ENCODE measurements around the gene MCU.

Gene MCU

GRCh38 chr10:72648301-72648700, 43.6 kb upstream of the MCU start:
- Histone ChIP-seq H3K9ac (ENCODE audit: low read length) (no peak overlapping the region), H3K18ac (ENCODE audit: low read depth in 1 of 2, low read length in 2 of 2) (no peak overlapping the region), H3K4me2 (ENCODE audit: low read length, poor library complexity, severe bottlenecking) (no peak overlapping the region), H4K8ac (ENCODE audit: low read length) (no peak overlapping the region), H3K4me1 (ENCODE audit: control insufficient read depth, insufficient read depth, low read depth, low read length) (no peaks in the 10 kb centered on the region), H3K36me3 (ENCODE audit: control insufficient read depth in 1 of 2, insufficient read depth in 2 of 2, low read depth in 1 of 2, low read length in 2 of 2) (no peaks in the 10 kb centered on the region), H2BK12ac (ENCODE audit: low read length in 2 of 2) (no peak overlapping the region), H3K14ac (ENCODE audit: low read length in 2 of 2) (no peak overlapping the region), H3K4me3 (ENCODE audit: insufficient read depth in 1 of 2, low read depth in 1 of 2, low read length in 2 of 2) (no peak overlapping the region), H3K27ac (ENCODE audit: low read length, poor library complexity, severe bottlenecking) (no peak overlapping the region), H2BK5ac (ENCODE audit: low read depth, low read length, poor library complexity, severe bottlenecking) (no peak overlapping the region), H2BK120ac (ENCODE audit: low read depth, low read length) (no peak overlapping the region), H2AK5ac (ENCODE audit: low read length, severe bottlenecking) (no peak overlapping the region), H3K4ac (ENCODE audit: low read depth in 1 of 2, low read length in 2 of 2) (no peak overlapping the region), H3K27me3 (ENCODE audit: control insufficient read depth in 1 of 2, insufficient read depth in 1 of 2, low read length in 2 of 2) (no peaks in the 10 kb centered on the region), H4K91ac (ENCODE audit: low read length) (no peak overlapping the region), H3K23ac (ENCODE audit: low read length in 2 of 2) (no peak overlapping the region), H3K9me3 (ENCODE audit: control insufficient read depth, low read length) (no peaks in the 10 kb centered on the region), H3K79me1 (replicated peaks; ENCODE audit: low read length, poor library complexity, severe bottlenecking) (no peaks in the 10 kb centered on the region), H2AFZ (ENCODE audit: low read depth, low read length) (no peak overlapping the region), H2BK15ac (ENCODE audit: low read depth, poor library complexity, severe bottlenecking) (no peak overlapping the region)
- no peak for DNase-seq
- WGBS = 98% methylated on average over 1 of the region's 1 CpG

- Histone ChIP-seq H3K9me3 (ENCODE audit: control insufficient read depth, low read length) (no peaks in the 10 kb centered on the region), H3K14ac (ENCODE audit: low read length in 2 of 2) (no peak overlapping the region), H3K27ac (ENCODE audit: low read length, poor library complexity, severe bottlenecking) (no peak overlapping the region), H3K9ac (ENCODE audit: low read length) (no peak overlapping the region), H2AK5ac (ENCODE audit: low read length, severe bottlenecking) (no peak overlapping the region), H2AFZ (ENCODE audit: low read depth, low read length) (no peak overlapping the region), H3K23ac (ENCODE audit: low read length in 2 of 2) (no peak overlapping the region), H3K79me1 (replicated peaks; ENCODE audit: low read length, poor library complexity, severe bottlenecking) (no peaks in the 10 kb centered on the region), H4K91ac (ENCODE audit: low read length) (no peak overlapping the region), H3K4me3 (ENCODE audit: insufficient read depth in 1 of 2, low read depth in 1 of 2, low read length in 2 of 2) (no peak overlapping the region), H2BK120ac (ENCODE audit: low read depth, low read length) (no peak overlapping the region), H3K4ac (ENCODE audit: low read depth in 1 of 2, low read length in 2 of 2) (no peak overlapping the region), H3K18ac (ENCODE audit: low read depth in 1 of 2, low read length in 2 of 2) (no peak overlapping the region), H2BK12ac (ENCODE audit: low read length in 2 of 2) (no peak overlapping the region), H2BK15ac (ENCODE audit: low read depth, poor library complexity, severe bottlenecking) (no peak overlapping the region), H3K4me2 (ENCODE audit: low read length, poor library complexity, severe bottlenecking) (no peak overlapping the region), H3K4me1 (ENCODE audit: control insufficient read depth, insufficient read depth, low read depth, low read length) (no peaks in the 10 kb centered on the region), H4K8ac (ENCODE audit: low read length) (no peak overlapping the region), H3K36me3 (ENCODE audit: control insufficient read depth in 1 of 2, insufficient read depth in 2 of 2, low read depth in 1 of 2, low read length in 2 of 2) (no peaks in the 10 kb centered on the region), H3K27me3 (ENCODE audit: control insufficient read depth in 1 of 2, insufficient read depth in 1 of 2, low read length in 2 of 2) (no peaks in the 10 kb centered on the region), H2BK5ac (ENCODE audit: low read depth, low read length, poor library complexity, severe bottlenecking) (no peak overlapping the region)
- DNase-seq = no peak
- 93% methylated on average over 3 of the region's 5 CpGs for WGBS
Measured at GRCh38 chr10:72649291-72649690, 42.7 kb upstream of the MCU start.

GRCh38 chr10:72653383-72654096, 38.4 kb upstream of the MCU start:
- Histone ChIP-seq H3K18ac (ENCODE audit: low read depth in 1 of 2, low read length in 2 of 2) (no peak overlapping the region), H2BK120ac (ENCODE audit: low read depth, low read length) (no peak overlapping the region), H3K23ac (ENCODE audit: low read length in 2 of 2) (no peak overlapping the region), H2BK12ac (ENCODE audit: low read length in 2 of 2) (no peak overlapping the region), H3K14ac (ENCODE audit: low read length in 2 of 2) (no peak overlapping the region), H3K4me2 (ENCODE audit: low read length, poor library complexity, severe bottlenecking) (no peak overlapping the region), H3K4me3 (ENCODE audit: insufficient read depth in 1 of 2, low read depth in 1 of 2, low read length in 2 of 2) (no peak overlapping the region), H3K27me3 (ENCODE audit: control insufficient read depth in 1 of 2, insufficient read depth in 1 of 2, low read length in 2 of 2) (no peaks in the 10 kb centered on the region), H2BK15ac (ENCODE audit: low read depth, poor library complexity, severe bottlenecking) (no peak overlapping the region), H3K9me3 (ENCODE audit: control insufficient read depth, low read length) (no peaks in the 10 kb centered on the region), H3K9ac (ENCODE audit: low read length) (no peak overlapping the region), H3K4me1 (ENCODE audit: control insufficient read depth, insufficient read depth, low read depth, low read length) (peaks cover under 1% of the 10 kb centered on the region), H4K8ac (ENCODE audit: low read length) (no peak overlapping the region), H3K36me3 (ENCODE audit: control insufficient read depth in 1 of 2, insufficient read depth in 2 of 2, low read depth in 1 of 2, low read length in 2 of 2) (no peaks in the 10 kb centered on the region), H2AK5ac (ENCODE audit: low read length, severe bottlenecking) (no peak overlapping the region), H2AFZ (ENCODE audit: low read depth, low read length) (no peak overlapping the region), H3K27ac (ENCODE audit: low read length, poor library complexity, severe bottlenecking) (no peak overlapping the region), H2BK5ac (ENCODE audit: low read depth, low read length, poor library complexity, severe bottlenecking) (no peak overlapping the region), H3K4ac (ENCODE audit: low read depth in 1 of 2, low read length in 2 of 2) (no peak overlapping the region), H4K91ac (ENCODE audit: low read length) (no peak overlapping the region), H3K79me1 (replicated peaks; ENCODE audit: low read length, poor library complexity, severe bottlenecking) (no peaks in the 10 kb centered on the region)
- 87% methylated on average over 4 of the region's 6 CpGs for WGBS
- DNase-seq = no peak

GRCh38 chr10:72654720-72655119, 37.2 kb upstream of the MCU start:
- Histone ChIP-seq H2BK5ac (ENCODE audit: low read depth, low read length, poor library complexity, severe bottlenecking) (no peak overlapping the region), H3K4me3 (ENCODE audit: insufficient read depth in 1 of 2, low read depth in 1 of 2, low read length in 2 of 2) (no peak overlapping the region), H3K14ac (ENCODE audit: low read length in 2 of 2) (no peak overlapping the region), H3K27ac (ENCODE audit: low read length, poor library complexity, severe bottlenecking) (no peak overlapping the region), H3K4me2 (ENCODE audit: low read length, poor library complexity, severe bottlenecking) (no peak overlapping the region), H3K18ac (ENCODE audit: low read depth in 1 of 2, low read length in 2 of 2) (no peak overlapping the region), H3K9me3 (ENCODE audit: control insufficient read depth, low read length) (no peaks in the 10 kb centered on the region), H3K36me3 (ENCODE audit: control insufficient read depth in 1 of 2, insufficient read depth in 2 of 2, low read depth in 1 of 2, low read length in 2 of 2) (no peaks in the 10 kb centered on the region), H2AFZ (ENCODE audit: low read depth, low read length) (no peak overlapping the region), H4K91ac (ENCODE audit: low read length) (no peak overlapping the region), H3K79me1 (replicated peaks; ENCODE audit: low read length, poor library complexity, severe bottlenecking) (no peaks in the 10 kb centered on the region), H3K9ac (ENCODE audit: low read length) (no peak overlapping the region), H3K4ac (ENCODE audit: low read depth in 1 of 2, low read length in 2 of 2) (no peak overlapping the region), H2AK5ac (ENCODE audit: low read length, severe bottlenecking) (no peak overlapping the region), H2BK12ac (ENCODE audit: low read length in 2 of 2) (no peak overlapping the region), H3K27me3 (ENCODE audit: control insufficient read depth in 1 of 2, insufficient read depth in 1 of 2, low read length in 2 of 2) (no peaks in the 10 kb centered on the region), H3K4me1 (ENCODE audit: control insufficient read depth, insufficient read depth, low read depth, low read length) (peaks cover 5% of the 10 kb centered on the region), H4K8ac (ENCODE audit: low read length) (no peak overlapping the region), H2BK120ac (ENCODE audit: low read depth, low read length) (no peak overlapping the region), H3K23ac (ENCODE audit: low read length in 2 of 2) (no peak overlapping the region), H2BK15ac (ENCODE audit: low read depth, poor library complexity, severe bottlenecking) (no peak overlapping the region)
- no peak for DNase-seq
- WGBS = 98% methylated on average over 3 of the region's 3 CpGs

All from mesenchymal stem cell (in vitro differentiated cells and primary cell).